ENCODE data around the gene RPS21. TPM values are rescaled to one million over a fixed set of nuclear protein-coding genes. Genes with fewer than 3 reads are reported as not detected.

RPS21 gene
- total and polyA plus RNA-seq, 4 donors, result 278 to 1,588 (median 439) TPM

DNA sequence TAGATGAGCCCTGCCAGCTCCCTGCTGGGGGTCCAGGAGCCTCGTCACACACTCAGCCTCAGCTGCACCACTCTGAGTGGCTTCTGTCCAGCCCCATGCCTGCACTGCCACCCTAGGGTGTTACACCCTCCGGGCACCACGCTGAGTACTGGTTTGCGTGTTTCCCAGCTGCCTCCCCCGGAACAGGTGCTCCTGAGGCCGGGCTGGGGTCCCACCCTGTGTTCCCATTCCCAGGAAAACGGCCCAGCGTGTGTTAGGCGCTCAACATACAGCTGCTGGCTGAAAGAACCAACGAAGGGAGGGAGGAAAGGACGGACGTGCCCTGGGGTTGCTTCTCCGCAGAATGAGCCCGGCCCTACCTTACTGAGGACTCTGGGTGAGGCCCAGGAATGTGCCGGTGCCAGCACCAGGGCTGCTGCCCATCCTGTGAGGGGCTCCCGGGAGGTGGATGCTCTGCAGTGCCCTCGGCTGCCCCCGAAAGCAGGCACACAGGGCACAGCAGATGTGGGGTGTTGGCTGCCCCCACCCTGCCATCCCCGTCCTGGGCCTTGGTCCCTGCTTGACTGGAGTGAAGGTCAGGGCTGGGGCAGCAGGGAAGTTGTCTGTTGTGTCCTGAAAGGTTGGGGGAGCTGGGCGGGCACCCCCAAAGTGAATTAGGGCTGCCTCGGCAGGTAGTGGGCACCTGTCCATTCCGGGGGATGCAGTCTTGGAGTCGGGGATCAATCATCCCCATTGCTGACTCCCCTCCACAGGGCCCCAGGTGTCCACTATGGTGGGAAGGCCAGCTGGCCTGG, 36.1 kb upstream of the RPS21 start:
- H3K9me3 ChIP-seq (ENCODE audit: control insufficient read depth in 4 of 4, low read length in 3 of 4), result no peaks in the 10 kb centered on the region
- H3K9ac ChIP-seq (ENCODE audit: low read depth in 1 of 2, low read length in 2 of 2), result no peak overlapping the region
- H3K27ac ChIP-seq (ENCODE audit: low read depth in 1 of 2, low read length in 2 of 2), result no peak overlapping the region
- peaks cover 23 to 37% (median 30%) of the 10 kb centered on the region in 4 donors for H3K4me1 ChIP-seq (ENCODE audit: control insufficient read depth in 4 of 4, insufficient read depth in 4 of 4, low read length in 3 of 4)
- 89% methylated on average over 23 of the region's 23 CpGs for WGBS
- H3K4me3 ChIP-seq (ENCODE audit: low read depth in 1 of 3, low read length in 3 of 3), result no peak overlapping the region
- TF ChIP-seq, protein P1, sequence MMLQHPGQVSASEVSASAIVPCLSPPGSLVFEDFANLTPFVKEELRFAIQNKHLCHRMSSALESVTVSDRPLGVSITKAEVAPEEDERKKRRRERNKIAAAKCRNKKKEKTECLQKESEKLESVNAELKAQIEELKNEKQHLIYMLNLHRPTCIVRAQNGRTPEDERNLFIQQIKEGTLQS (IDR thresholded peaks at IDR 0.05), result no peak
- TF ChIP-seq GABPA (IDR thresholded peaks at IDR 0.05 in 1 of 2, conservative IDR thresholded peaks at IDR 0.05 in 1 of 2), result no peak
- TF ChIP-seq, protein P2, sequence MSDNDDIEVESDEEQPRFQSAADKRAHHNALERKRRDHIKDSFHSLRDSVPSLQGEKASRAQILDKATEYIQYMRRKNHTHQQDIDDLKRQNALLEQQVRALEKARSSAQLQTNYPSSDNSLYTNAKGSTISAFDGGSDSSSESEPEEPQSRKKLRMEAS (IDR thresholded peaks at IDR 0.05), result no peak
- TF ChIP-seq HNF4G (IDR thresholded peaks at IDR 0.05), result no peak
- no peak for TF ChIP-seq SP1 (IDR thresholded peaks at IDR 0.05)
- TF ChIP-seq NR2F2 (IDR thresholded peaks at IDR 0.05), result no peak
- TF ChIP-seq, protein P3, sequence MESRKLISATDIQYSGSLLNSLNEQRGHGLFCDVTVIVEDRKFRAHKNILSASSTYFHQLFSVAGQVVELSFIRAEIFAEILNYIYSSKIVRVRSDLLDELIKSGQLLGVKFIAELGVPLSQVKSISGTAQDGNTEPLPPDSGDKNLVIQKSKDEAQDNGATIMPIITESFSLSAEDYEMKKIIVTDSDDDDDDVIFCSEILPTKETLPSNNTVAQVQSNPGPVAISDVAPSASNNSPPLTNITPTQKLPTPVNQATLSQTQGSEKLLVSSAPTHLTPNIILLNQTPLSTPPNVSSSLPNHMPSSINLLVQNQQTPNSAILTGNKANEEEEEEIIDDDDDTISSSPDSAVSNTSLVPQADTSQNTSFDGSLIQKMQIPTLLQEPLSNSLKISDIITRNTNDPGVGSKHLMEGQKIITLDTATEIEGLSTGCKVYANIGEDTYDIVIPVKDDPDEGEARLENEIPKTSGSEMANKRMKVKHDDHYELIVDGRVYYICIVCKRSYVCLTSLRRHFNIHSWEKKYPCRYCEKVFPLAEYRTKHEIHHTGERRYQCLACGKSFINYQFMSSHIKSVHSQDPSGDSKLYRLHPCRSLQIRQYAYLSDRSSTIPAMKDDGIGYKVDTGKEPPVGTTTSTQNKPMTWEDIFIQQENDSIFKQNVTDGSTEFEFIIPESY (IDR thresholded peaks at IDR 0.05), result no peak
- TF ChIP-seq, protein P4, sequence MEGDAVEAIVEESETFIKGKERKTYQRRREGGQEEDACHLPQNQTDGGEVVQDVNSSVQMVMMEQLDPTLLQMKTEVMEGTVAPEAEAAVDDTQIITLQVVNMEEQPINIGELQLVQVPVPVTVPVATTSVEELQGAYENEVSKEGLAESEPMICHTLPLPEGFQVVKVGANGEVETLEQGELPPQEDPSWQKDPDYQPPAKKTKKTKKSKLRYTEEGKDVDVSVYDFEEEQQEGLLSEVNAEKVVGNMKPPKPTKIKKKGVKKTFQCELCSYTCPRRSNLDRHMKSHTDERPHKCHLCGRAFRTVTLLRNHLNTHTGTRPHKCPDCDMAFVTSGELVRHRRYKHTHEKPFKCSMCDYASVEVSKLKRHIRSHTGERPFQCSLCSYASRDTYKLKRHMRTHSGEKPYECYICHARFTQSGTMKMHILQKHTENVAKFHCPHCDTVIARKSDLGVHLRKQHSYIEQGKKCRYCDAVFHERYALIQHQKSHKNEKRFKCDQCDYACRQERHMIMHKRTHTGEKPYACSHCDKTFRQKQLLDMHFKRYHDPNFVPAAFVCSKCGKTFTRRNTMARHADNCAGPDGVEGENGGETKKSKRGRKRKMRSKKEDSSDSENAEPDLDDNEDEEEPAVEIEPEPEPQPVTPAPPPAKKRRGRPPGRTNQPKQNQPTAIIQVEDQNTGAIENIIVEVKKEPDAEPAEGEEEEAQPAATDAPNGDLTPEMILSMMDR (IDR thresholded peaks at IDR 0.05; ENCODE audit: low read depth, low read length, missing input control), result no peak
- TF ChIP-seq YY1 (IDR thresholded peaks at IDR 0.05), result no peak
- no peak for TF ChIP-seq HNF4A (conservative IDR thresholded peaks at IDR 0.05)
- TF ChIP-seq, protein P5, sequence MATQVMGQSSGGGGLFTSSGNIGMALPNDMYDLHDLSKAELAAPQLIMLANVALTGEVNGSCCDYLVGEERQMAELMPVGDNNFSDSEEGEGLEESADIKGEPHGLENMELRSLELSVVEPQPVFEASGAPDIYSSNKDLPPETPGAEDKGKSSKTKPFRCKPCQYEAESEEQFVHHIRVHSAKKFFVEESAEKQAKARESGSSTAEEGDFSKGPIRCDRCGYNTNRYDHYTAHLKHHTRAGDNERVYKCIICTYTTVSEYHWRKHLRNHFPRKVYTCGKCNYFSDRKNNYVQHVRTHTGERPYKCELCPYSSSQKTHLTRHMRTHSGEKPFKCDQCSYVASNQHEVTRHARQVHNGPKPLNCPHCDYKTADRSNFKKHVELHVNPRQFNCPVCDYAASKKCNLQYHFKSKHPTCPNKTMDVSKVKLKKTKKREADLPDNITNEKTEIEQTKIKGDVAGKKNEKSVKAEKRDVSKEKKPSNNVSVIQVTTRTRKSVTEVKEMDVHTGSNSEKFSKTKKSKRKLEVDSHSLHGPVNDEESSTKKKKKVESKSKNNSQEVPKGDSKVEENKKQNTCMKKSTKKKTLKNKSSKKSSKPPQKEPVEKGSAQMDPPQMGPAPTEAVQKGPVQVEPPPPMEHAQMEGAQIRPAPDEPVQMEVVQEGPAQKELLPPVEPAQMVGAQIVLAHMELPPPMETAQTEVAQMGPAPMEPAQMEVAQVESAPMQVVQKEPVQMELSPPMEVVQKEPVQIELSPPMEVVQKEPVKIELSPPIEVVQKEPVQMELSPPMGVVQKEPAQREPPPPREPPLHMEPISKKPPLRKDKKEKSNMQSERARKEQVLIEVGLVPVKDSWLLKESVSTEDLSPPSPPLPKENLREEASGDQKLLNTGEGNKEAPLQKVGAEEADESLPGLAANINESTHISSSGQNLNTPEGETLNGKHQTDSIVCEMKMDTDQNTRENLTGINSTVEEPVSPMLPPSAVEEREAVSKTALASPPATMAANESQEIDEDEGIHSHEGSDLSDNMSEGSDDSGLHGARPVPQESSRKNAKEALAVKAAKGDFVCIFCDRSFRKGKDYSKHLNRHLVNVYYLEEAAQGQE (IDR thresholded peaks at IDR 0.05), result no peak
- TF ChIP-seq TAF1 (conservative IDR thresholded peaks at IDR 0.05), result no peak
- no peak for TF ChIP-seq FOXA1 (IDR thresholded peaks at IDR 0.05)
- TF ChIP-seq EGR1 (IDR thresholded peaks at IDR 0.05; ENCODE audit: low read depth in 2 of 2), result no peak
- no peak for TF ChIP-seq JUND (IDR thresholded peaks at IDR 0.05)
- TF ChIP-seq FOXA2 (IDR thresholded peaks at IDR 0.05), result no peak
- no peak for TF ChIP-seq RAD21 (IDR thresholded peaks at IDR 0.05)
- no peak for TF ChIP-seq RXRA (IDR thresholded peaks at IDR 0.05)
- no peak for DNase-seq (ENCODE audit: low spot score)
- H3K27me3 ChIP-seq (ENCODE audit: control insufficient read depth in 4 of 4, insufficient read depth in 4 of 4, low read length in 3 of 4), result no peaks in the 10 kb centered on the region
- H3K36me3 ChIP-seq (ENCODE audit: control insufficient read depth in 4 of 4, insufficient read depth in 3 of 4, low read depth in 1 of 4, low read length in 3 of 4), result peaks cover 0 to 15% (median 5%) of the 10 kb centered on the region in 4 donors

All from liver (tissue), 9 donors.